Esophagus mucosa (tissue), 1 donor: Measurements from ENCODE around the gene L3MBTL4. TPM values are rescaled to one million over a fixed set of nuclear protein-coding genes. Genes with fewer than 3 reads are reported as not detected.
"Not testable (repeated sequence)": the region's sequence is repeated elsewhere in the genome, so short reads cannot be mapped to it uniquely, and the experiment has no call there.

Experiments used
- ATAC-seq: fragments of 200-7000 bp; cut with Tn5 transposase; one replicate; pipeline ENCODE4 v1.9.1; 2020
- total RNA-seq: library from RNA; stranded (reverse); gene quantifications from one replicate; pipeline ENCODE4 v1.2.4, GENCODE V29; 2023
- donor health status: DM: yes; HTN: yes; CAD: no.

The L3MBTL4 gene
- total RNA-seq, 1 donor from 2014 or later: 4.8 TPM

DNA sequence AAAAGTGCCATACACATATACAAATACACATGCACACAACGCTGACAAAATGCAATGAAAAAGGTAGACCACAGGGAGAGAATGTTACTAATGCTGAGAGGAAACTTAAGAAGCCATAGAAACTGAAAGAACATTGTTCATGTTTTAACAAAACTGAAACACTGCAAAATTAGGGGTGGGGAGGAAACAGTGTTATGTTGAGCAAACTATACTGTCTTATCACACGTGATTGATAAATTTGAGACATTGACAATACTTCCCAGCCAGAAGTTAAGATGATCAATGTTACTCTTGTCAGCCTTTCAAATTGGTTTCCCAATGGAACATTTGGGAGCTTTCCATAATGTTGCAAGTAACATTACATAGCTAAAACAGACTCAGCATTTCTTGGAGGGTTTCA is 165.5 kb downstream of the L3MBTL4 start:
- ATAC-seq: no peak

DNA sequence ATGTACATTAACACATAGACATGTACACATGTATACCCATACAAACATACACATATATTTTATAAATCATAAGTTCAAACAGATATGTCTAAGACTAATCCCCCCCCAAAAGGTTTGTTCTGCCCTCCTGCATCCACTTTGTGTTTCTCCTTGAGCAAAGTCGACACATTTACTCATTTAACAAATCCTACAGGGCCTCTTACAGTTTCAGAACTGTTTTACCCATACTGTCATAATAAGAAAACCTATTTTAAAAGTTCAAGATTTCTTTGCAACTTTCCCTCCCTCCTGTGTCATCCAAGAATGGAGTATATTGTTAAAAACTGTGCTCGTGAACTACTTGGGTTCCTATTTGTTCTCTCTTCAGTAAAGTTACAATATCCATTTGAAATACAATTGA is 166.7 kb downstream of the L3MBTL4 start:
- ATAC-seq: no peak

DNA sequence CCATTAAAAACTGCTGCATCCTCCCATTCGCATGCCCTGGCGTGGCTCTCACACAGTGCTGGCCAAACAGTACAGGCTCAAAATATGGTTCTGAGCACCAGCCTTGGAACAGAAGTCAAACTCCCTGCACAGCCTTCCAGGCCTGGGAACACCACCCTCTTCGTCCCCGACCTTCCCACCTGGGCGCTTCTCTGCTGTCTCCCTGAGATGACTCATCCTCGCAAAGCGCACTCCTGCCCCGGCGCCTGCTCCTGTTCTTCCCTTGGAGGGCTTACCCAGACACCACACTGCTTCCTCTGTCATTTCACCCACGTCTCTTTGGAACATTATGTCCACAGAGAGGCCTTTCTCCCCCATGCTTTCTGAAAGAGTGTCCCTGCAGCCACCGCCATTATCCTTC is 172.7 kb downstream of the L3MBTL4 start:
- no peak for ATAC-seq

DNA sequence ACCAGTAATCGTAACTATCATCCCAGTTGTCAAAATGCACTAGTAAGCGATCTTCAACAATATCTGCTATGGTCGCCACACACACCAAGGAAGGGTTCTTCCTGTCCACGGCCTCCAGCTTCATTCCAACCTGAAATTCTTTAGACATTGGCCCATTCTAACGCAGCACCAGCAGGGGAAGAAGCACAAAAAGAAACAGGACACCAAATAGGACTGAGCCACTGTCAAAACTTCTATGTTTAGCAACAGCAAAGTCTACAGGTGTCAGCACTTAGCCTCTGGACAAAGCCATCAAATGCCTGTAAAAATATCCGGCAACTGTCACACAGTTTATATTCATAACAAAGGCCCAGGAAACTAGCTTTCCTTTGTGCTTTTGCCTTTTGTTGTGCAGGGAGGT is 175.0 kb downstream of the L3MBTL4 start:
- no peak for ATAC-seq

DNA sequence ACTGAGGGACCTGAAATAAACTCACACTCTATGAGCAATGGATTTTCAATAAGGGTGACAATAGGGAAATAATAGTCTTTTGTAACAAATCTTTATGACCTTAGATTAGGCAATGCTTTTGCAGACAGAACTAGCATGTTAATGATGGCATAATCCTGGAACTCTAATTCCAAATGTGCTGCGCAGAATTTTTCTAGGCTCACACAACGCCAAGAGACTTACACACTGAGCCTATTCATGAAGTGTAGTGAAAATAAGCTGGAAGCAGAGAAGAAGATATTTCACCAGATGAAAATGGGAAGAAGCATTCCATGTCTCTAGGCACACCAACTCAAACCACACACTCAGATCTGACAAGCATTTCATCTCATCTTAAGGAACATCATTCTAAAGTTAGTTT is 178.5 kb downstream of the L3MBTL4 start:
- no peak for ATAC-seq

DNA sequence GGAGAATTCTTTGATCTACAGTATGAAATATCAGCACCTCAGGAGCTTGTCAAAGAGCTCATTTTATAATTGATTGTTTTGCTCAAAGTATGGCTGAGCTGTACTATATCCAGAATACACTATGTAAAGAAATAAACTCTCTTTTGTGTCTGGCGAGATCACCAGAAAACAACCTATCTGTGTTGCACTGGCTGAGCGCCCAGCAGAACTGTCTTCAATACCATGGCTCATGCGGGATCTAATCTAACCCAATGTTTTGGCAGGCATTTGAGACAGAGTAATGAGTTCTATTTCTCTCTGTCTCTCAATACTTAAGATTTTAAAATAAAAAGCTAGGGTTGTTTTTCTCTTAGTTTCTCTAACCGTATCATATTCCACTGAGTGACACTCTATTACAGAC is 192.4 kb downstream of the L3MBTL4 start:
- no peak for ATAC-seq

DNA sequence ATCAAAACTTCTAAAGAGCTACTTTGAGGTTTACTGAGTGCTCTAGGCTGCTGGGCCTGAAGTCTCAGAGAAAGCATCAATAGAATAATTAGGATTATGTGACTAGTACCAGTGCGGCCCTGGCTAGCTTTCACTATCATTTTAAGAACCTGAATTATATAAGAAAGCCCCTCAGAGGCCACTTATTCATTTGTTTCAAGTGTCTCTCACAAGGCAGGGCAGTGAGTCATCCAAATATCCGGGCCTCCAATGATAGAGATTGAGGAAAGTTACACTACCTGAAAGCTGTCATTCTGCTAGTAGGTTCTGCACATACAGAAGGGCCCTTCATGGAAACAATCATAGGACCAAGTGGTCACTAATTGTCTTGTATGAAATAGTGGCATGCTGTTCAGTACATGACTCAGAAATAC is 193.1 kb downstream of the L3MBTL4 start:
- ATAC-seq: no peak

DNA sequence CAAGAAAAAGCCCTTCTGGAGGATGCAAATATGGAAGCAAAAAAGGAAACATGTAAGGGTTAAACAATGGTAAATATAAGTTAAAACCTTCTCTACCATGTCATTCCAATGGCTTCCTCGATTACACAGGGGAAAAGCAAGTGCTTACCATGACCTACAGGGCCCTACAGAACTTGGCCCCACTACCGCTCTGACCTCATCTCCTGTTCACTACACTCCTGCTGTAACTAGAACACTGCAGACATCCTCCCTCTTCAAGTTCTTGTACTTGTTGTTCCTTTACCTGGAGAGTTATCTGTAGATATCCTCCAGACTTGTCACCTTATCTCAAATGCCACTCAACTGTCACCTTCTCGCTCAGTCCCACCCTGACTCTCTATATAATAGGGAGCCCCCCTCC is 194.6 kb downstream of the L3MBTL4 start:
- no peak for ATAC-seq

DNA sequence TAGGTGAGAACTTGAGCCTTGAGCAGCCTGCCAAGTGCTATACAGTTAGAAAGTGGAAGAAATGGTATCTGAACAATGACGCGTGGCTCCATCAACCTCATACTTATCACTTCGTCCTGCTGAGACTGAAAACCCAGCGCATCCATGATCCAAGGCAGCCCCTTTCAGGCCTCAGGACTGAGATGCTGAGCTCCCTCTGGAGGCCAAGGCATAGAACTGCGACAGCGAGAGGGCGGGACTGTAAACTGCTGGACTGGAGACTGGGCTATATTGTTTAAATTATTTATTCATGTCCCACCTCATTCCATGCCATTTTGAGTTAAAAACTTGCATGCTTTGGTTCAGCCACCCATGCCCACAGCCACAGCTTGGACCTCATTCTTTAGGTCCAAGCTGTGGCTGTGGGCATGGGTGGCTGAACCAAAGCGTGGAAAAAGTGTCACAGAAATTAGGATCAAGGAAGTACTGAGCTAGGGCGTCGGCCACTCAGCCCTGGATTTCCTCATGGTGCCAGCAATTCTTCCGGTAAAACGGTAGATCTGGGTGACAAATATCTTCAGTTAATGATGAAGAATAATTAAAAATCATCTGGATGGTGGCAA is 195.5 kb downstream of the L3MBTL4 start:
- peak; percentile 30 for ATAC-seq

DNA sequence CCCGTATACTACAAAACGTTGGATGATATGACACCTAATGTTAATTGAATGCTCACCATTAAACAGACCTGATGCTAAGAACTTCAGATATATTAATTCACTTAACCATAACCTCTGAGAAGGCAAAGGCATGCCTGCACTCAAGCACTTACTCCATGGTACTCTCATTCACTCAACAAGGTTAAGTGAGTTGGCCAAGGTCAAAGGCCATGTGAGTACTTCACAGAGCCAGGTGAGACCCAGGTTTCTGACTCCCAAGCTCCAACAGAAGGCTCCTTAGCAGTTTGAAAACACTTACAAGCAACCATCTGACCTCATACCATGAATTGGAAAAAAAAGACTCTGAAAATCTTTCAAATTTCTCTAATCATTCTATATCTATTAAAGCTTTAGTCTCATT is 198.8 kb downstream of the L3MBTL4 start:
- no peak for ATAC-seq

DNA sequence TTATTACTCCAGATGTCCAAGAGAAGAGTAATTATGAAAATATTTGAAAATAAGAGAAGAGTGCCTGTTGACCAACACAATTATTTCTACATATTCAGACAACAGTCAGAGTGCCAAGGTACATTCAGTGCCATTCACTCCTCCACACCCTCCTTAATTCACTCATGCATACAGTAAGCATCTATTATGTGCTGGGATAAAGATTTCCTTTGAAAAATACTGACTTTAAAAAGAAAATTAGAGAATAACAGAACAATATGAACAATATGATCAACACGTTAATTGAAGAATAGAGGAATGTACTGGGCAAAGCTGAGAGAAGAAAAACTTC is 203.6 kb downstream of the L3MBTL4 start:
- ATAC-seq: no peak

DNA sequence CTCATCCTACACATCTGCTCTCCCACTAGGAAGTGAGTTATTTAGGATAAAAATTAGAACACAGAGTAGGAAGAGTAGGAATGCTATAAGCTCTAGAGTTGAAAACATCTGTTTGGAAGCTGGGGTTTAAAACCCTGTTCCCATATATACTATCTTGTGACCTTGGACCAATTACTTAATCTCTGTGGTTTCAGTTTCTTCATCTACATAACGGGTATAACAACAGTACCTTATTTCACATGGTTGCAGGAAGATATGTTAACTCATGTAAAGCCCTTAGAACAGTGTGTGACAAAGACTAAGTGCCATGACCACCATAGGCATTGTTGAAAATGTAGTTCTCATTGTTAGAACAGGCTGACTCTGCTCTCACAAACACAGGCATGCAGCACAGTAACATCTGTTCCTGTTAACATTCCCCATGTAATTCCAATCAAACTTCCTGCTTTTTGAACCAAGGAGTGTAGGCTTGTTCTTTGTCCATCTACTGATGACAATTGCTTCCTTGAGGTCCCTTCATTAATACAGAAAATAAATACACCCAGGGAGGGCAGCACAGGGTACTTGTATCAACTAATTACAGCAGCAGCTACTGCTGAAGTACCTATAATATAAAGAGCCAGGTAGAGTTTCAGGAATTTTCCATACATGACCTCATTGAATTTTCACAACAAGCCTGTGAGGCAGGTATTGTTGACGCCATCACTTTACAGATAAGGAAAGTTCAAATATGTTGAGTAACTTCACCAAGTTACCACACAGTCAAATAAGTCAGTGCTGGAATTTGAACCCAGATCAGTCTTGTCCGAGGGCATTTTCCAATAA is 204.2 kb downstream of the L3MBTL4 start:
- peak; percentile 22 for ATAC-seq

DNA sequence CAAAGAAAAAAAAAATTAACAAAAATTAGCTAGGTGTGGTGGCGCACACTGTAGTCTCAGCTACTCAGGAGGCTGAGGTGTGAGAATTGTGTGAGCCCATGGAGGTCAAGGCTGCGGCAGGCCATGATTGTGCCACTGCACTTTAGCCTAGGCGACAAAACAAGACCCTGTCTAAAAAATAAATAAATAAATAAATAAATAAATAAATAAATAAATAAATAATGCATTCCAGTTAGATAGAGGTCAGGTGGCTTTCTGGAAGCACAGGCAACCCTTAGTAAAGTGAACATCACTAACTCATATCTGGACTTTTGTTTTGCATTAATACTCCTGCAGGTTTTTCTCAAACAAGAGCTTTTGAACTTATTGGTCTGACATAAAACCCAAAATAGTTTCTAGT is 206.8 kb downstream of the L3MBTL4 start:
- no peak for ATAC-seq

DNA sequence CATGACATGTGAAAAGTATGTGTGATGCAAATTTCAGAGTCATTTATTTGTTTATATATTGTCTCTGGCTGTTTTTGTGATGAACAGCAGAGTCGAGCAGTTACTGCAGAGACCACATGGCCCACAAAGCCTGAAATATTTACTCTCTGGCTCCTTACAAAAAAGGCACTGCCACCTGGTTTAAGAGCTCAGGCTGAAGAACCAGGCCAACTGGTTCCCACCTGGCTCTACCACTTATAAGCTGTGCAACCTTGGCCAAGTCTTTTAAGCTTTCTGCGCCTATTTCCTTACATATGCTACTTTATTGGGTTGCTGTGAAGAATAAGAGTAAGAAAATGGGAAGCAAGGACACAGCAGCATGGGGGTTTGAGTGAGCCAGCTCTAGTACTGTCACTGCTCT is 207.6 kb downstream of the L3MBTL4 start:
- ATAC-seq: peak; percentile 66

DNA sequence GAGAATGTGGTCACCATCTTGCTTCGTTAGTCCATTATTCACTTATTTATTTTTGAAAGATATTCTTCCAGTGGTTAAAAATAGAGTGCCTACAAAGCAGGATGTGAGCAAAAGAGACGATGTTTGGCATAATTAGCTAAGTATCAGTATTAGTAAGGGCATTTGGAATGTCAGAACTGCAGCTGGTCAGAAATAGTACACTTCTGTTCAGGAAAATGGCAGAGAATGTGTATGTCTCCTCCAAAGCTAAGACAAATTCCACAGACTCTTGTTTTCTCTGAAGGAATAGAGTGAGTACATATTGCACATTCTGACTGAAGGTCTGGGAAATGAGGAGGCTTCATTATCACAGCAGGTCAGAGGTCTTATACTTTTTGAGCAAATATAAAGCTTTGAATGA is 209.0 kb downstream of the L3MBTL4 start:
- ATAC-seq: no peak

DNA sequence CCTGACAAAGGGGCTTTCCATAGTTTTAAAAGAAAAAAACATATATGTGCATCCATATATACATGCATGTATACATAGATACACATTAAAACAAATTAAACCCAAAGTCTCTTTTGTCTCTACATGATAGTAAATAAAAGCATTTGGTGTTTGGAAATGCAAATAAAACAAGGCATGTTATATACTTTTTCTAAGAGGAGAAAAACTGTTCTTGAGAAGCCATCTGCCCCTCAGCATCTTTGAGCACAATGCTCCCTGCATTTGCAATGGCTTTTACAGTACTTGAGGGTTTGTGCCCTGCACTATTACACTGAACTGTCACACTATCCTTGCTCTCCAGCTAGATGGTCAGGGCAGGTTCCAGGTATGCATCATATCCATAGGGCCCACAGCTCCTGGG is 210.2 kb downstream of the L3MBTL4 start:
- ATAC-seq: no peak

DNA sequence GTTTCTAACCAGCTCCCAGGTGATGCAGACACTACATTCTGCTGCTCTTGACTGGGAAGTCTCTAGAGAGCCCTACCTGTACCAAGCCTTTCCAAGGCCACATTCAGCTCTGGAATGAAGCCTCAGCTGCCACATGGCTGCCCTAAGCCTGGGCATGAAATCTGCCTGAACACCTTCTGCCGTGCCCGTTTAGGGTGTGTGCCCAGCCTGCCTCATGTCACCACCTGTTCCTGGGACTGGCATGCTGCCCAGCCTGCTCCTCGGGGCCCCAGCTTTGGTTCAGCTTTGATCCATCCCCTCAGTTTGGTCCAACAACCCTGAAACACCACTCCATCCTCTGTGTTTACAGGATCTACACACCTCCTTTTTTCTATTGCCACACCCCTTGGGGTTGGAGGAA is 210.9 kb downstream of the L3MBTL4 start:
- peak; percentile 94 for ATAC-seq

DNA sequence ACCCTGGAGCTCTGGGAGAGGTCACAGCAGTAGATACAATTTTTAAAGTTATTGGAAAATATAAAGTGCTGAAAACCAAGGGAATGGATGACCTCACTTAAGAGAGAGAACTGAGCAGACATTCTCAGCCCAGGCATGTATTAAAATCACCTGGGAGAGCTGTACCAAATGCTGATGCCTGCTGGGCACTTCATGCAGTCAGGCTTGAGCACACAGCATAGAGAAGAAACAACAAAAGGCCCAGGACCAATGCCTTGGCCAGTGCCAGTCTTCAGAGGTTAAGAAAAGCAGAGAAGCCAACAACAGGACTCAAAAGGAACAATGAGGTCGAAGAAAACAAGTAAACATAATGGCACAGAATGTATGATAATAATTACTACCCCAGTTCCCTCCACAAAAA is 211.8 kb downstream of the L3MBTL4 start:
- ATAC-seq: no peak

DNA sequence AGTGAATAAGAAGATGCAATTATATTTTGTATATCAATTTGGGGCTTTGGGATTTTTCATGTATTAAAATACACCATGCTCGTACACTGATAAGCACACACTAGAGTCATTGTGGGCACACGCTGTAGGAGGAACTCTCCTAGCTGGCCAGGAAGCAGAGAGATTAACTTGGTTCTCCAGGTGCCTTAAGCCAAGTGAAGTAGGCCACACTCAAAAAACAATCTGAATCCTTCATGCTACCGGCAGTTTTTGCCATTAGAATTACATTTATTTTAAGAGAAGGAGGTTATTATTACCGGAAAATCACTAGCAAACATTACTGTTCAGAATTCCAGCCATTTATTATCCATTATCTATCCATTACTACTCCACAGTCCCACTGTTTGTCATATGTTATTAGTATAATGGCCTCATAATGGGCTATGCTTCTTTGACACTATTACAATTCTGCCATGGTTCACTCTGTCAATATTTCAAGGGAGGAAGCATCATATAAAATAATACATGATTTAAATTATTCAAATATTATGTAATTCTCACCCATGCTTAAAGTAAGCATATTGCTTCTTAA is 214.4 kb downstream of the L3MBTL4 start:
- no peak for ATAC-seq

DNA sequence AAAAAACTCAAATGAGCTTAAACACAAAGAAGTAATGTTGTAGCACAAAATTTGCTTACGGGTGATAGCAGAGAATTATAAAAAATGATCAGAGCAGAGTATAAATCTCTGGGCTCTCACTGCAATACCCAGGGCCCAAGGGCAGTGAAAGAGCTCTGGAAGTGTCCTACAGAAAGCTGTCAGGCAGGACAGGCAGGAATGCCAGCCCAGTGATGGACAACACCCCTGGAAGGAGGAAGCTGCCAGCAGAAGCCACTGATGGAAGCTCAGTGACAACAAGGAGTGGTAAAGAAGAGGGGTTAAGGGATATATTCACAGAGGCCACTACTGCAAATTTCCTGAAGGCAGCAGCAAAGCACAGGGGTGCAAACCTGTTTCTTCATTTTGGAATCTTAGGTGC is 214.9 kb downstream of the L3MBTL4 start:
- peak; percentile 55 for ATAC-seq

DNA sequence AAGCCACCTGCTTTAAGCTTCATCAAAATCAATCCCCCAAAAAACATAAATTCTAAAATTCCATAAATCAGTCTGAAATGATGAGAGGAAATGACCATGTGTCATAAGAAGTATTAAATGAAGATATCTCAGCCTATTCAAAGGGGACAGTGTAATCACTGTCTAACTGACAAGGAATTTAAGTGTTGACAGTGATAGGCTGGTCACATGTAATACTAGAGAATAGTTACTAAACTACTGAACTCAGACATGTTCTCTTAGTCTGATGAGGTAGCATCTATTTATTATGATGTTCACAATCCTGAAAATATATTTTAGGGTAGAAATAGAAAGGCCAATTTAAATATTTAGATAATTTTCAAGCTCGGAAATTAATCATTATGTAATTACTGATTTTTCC is 216.1 kb downstream of the L3MBTL4 start:
- no peak for ATAC-seq

DNA sequence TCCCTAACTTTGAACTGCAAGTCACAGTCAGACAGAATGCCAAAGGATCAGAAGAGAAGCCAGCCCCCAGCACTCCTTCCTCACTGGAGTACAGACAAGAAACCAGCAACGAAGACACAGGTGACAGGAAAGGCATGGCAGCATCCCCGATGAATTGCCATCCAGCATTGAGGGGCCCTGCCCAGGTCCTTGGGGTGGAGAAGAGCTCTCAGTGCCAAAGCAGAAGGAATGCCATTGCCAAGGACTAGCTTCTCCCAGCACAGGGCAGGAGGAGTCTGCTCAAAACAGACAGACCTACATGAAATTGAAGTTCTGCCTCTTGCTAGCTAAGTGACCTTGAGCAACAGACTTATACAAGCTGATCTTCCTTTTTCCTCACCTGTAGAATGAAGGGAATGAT is 220.1 kb downstream of the L3MBTL4 start:
- no peak for ATAC-seq

DNA sequence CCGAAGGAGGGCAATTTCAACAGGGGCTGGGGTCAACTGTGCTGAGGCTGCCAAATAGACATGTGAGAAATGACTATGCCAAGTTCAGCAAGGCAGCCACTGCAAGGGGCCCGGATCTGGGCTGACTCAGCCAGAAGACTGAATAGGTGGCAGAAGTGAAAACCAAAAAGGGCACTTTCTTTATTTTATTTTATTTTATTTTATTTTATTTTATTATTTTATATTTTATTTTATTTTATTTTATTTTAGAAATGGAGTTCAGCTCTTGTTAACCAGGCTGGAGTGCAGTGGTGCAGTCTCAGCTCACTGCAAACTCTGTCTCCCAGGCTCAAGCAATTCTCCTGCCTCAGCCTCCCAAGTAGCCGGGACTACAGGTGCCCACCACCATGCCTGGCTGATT is 228.9 kb downstream of the L3MBTL4 start:
- ATAC-seq: not testable (repeated sequence)

DNA sequence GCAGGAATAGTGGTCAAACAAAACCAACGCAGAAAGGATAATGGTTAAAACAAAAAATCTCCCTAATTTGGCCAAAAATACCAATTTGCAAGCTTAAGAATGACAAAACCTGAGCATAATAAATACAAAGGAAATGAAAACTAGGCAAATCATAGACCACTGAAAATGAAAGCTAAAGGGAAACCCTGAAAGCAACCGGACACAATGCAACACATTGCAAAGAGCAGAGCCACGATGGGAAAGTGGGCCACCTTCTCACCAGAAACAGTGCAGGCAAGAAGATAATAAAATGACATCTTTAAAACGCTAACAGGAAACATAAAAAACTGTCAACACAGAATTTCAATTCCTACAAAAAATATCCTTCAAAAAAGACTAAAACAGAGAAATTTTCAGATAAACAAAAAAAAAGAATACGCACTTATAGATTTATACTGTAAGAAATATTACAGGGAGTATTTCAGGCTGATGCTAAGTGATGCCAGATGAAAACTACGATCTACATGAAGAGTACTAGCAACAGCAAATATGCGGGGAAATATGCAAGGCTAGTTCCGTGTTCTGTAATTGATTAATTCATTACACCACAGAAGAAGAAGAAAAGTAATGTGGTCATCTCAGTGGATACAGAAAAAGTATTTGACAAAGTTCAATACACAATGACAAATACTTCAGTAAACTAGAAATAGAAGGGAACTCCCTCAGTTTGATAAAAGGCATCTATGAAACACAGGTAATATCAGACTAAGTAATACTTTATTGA is 239.5 kb downstream of the L3MBTL4 start:
- no peak for ATAC-seq
